WTC11 (cell line): Measurements from ENCODE around the gene CLEC3B. TPM values are rescaled to one million over a fixed set of nuclear protein-coding genes. Genes with fewer than 3 reads are reported as not detected.

Experiments
- ATAC-seq: fragments of 200-7000 bp; cut with Tn5 transposase; 2 replicates; pipeline ENCODE4 v1.10.0; 2021; ENCODE audit warnings: mild to moderate bottlenecking, moderate library complexity
- CTCF ChIA-PET: fragments of 300-600 bp; sonication (Branson Sonifier 250); formaldehyde crosslinking; loops from one replicate; lab custom pipeline; 2021; ENCODE audit warnings: antibody characterized with exemption; lab: Charles Lee
- POLR2A ChIA-PET: fragments of 350-600 bp; sonication (Branson Sonifier 250); formaldehyde crosslinking; loops from one replicate; lab custom pipeline; 2021; ENCODE audit warnings: antibody characterized with exemption; lab: Charles Lee
- DNase-seq: peaks from one replicate; pipeline ENCODE4 v3.0.0; 2021; ENCODE audit warnings: low spot score
- H3K27ac Mint-ChIP-seq: 2 replicates; pipeline ENCODE4 v1.8.0; 2021; ENCODE audit warnings: mixed read lengths
- H3K27me3 Mint-ChIP-seq: 2 replicates; pipeline ENCODE4 v1.8.0; 2021; ENCODE audit warnings: low read depth, mild to moderate bottlenecking, moderate library complexity, mixed read lengths
- H3K36me3 Mint-ChIP-seq: 2 replicates; pipeline ENCODE4 v1.8.0; 2021; ENCODE audit warnings: mixed read lengths
- H3K4me1 Mint-ChIP-seq: 2 replicates; pipeline ENCODE4 v1.8.0; 2022; ENCODE audit warnings: mixed read lengths
- H3K4me3 Mint-ChIP-seq: 2 replicates; pipeline ENCODE4 v1.8.0; 2021; ENCODE audit warnings: mild to moderate bottlenecking, moderate library complexity, mixed read lengths
- H3K9me3 Mint-ChIP-seq: 2 replicates; pipeline ENCODE4 v1.8.0; 2021; ENCODE audit warnings: mixed read lengths
- ATF1 ChIP-seq: sonication (generic); formaldehyde crosslinking; IDR thresholded peaks from 2 replicates; pipeline ENCODE4 v1.8.1; 2023; ENCODE audit warnings: mild to moderate bottlenecking, moderate library complexity, missing genetic modification reagents
- CREB1 ChIP-seq: sonication (generic); formaldehyde crosslinking; IDR thresholded peaks from 2 replicates; pipeline ENCODE4 v1.8.0; 2023; ENCODE audit warnings: mild to moderate bottlenecking, missing genetic modification reagents
- CREM ChIP-seq: sonication (generic); formaldehyde crosslinking; IDR thresholded peaks from 2 replicates; pipeline ENCODE4 v1.8.1; 2022; ENCODE audit warnings: mild to moderate bottlenecking, missing genetic modification reagents, moderate library complexity
- EMX1 ChIP-seq: fragments of 250-450 bp; sonication (Bioruptor Pico); IDR thresholded peaks from 2 replicates; pipeline ENCODE4 v1.8.0; 2021; ENCODE audit warnings: mild to moderate bottlenecking
- FOXJ3 ChIP-seq: sonication (generic); formaldehyde crosslinking; IDR thresholded peaks from 2 replicates; pipeline ENCODE4 v1.9.0; 2021; ENCODE audit warnings: missing genetic modification reagents, mild to moderate bottlenecking, borderline replicate concordance
- JAZF1 ChIP-seq: fragments of 250-450 bp; sonication (Bioruptor Pico); IDR thresholded peaks from 2 replicates; pipeline ENCODE4 v1.9.0; 2021; ENCODE audit warnings: moderate library complexity, mild to moderate bottlenecking, inconsistent platforms
- KAT7 ChIP-seq: sonication (generic); formaldehyde crosslinking; IDR thresholded peaks from 2 replicates; pipeline ENCODE4 v1.8.1; 2023; ENCODE audit warnings: missing genetic modification reagents, mild to moderate bottlenecking, borderline replicate concordance
- MXD4 ChIP-seq: fragments of 250-450 bp; sonication (Bioruptor Pico); IDR thresholded peaks from 2 replicates; pipeline ENCODE4 v1.8.0; 2021; ENCODE audit warnings: mild to moderate bottlenecking, moderate library complexity, borderline replicate concordance
- NR2C2 ChIP-seq: sonication (generic); formaldehyde crosslinking; IDR thresholded peaks from 2 replicates; pipeline ENCODE4 v1.8.0; 2022; ENCODE audit warnings: mild to moderate bottlenecking, missing genetic modification reagents
- NR3C1 ChIP-seq: sonication (generic); formaldehyde crosslinking; conservative IDR thresholded peaks from 2 replicates; pipeline ENCODE4 v1.8.1; 2023; ENCODE audit warnings: low read depth, mild to moderate bottlenecking, missing genetic modification reagents
- SMAD4 ChIP-seq: sonication (generic); formaldehyde crosslinking; IDR thresholded peaks from 2 replicates; pipeline ENCODE4 v1.8.0; 2022; ENCODE audit warnings: mild to moderate bottlenecking, missing genetic modification reagents
- ZBTB21 ChIP-seq: sonication (generic); formaldehyde crosslinking; IDR thresholded peaks from 2 replicates; pipeline ENCODE4 v1.8.1; 2023; ENCODE audit warnings: mild to moderate bottlenecking, missing genetic modification reagents, borderline replicate concordance
- ZNF416 ChIP-seq: fragments of 250-450 bp; sonication (Bioruptor Pico); IDR thresholded peaks from 2 replicates; pipeline ENCODE4 v1.9.0; 2021; ENCODE audit warnings: mild to moderate bottlenecking, inconsistent platforms
- total RNA-seq: library from RNA; stranded (reverse); gene quantifications from 3 replicates; pipeline ENCODE4 v1.2.3, GENCODE V29; 2021
- TF ChIP-seq, protein P1 (sequence below): sonication (generic); formaldehyde crosslinking; IDR thresholded peaks from 2 replicates; pipeline ENCODE4 v1.8.1; 2022; ENCODE audit warnings: low read depth, mild to moderate bottlenecking, moderate library complexity, missing genetic modification reagents, borderline replicate concordance
- TF ChIP-seq, protein P2 (sequence below): fragments of 250-450 bp; sonication (Bioruptor Pico); IDR thresholded peaks from 2 replicates; pipeline ENCODE4 v1.9.0; 2021; ENCODE audit warnings: mild to moderate bottlenecking
- TF ChIP-seq, protein P3 (sequence below): sonication (generic); formaldehyde crosslinking; IDR thresholded peaks from 2 replicates; pipeline ENCODE4 v1.8.1; 2022; ENCODE audit warnings: mild to moderate bottlenecking, missing genetic modification reagents, moderate library complexity, borderline replicate concordance
- TF ChIP-seq, protein P4 (sequence below): sonication (generic); formaldehyde crosslinking; conservative IDR thresholded peaks from 2 replicates; pipeline ENCODE4 v1.8.1; 2023; ENCODE audit warnings: mild to moderate bottlenecking, low read depth, missing genetic modification reagents, moderate library complexity
- TF ChIP-seq, protein P5 (sequence below): fragments of 250-450 bp; sonication (Bioruptor Pico); IDR thresholded peaks from 2 replicates; pipeline ENCODE4 v1.9.0; 2021; ENCODE audit warnings: mild to moderate bottlenecking
- TF ChIP-seq, protein P6 (sequence below): fragments of 250-450 bp; sonication (Bioruptor Pico); IDR thresholded peaks from 2 replicates; pipeline ENCODE4 v2.1.2; 2022; ENCODE audit warnings: mild to moderate bottlenecking, moderate library complexity
- TF ChIP-seq, protein P7 (sequence below): sonication (generic); formaldehyde crosslinking; IDR thresholded peaks from 2 replicates; pipeline ENCODE4 v1.8.0; 2022; ENCODE audit warnings: mild to moderate bottlenecking, missing genetic modification reagents
- TF ChIP-seq, protein P8 (sequence below): fragments of 200-600 bp; IDR thresholded peaks from 2 replicates; pipeline ENCODE4 v1.8.0; 2022; ENCODE audit warnings: antibody characterized with exemption

Gene CLEC3B
- total RNA-seq, 1 experiment from 2014 or later = 0.81 TPM

DNA sequence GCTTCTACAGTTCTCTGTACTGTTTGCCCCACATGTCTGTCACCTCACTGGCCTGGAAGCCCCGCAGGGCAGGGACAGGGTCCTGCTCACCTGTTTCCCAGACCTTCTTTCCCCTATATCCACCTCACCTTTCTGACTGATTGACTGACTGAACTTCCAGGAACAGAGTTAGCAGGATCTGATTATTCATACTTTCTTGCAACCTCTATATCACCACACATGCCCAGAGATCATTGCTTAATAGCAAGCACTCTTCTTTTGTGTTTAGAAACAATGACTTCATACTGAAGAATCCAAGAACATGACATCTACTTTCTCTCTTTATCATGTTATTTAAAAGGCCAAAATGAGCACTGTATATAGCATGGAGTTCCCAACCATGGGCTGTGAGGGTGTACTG is 18.0 kb upstream of the CLEC3B start (continued):
- TF ChIP-seq SMAD4 (CRISPR knock-in tag) = no peak
- TF ChIP-seq ZNF416 (CRISPR knock-in tag) = no peak
- TF ChIP-seq, all 79 proteins: peak for 0

DNA sequence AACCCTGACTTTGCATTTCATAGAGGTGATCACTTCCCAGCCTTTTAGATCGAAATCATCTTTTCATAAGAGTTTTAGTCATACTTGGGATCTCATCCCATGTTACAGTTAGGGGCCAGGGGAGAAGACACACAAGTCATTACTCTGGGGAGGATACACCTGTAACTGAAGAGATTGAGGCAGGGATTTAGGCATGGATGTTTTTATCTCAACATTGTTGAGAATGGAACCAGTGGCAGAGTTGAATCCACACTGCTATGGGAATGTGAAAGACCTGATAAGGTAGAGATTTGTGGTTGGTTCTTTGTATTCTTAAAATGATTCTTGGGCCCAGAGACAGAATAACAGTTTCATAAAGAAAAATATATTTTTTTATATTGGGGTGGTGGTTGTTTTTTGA is 16.2 kb upstream of the CLEC3B start:
- ChIA-PET POLR2A (no interaction called here), CTCF (no interaction called here)
- Mint-ChIP-seq H3K4me1 (no peaks in the 10 kb centered on the region), H3K4me3 (no peak overlapping the region), H3K27me3 (no peaks in the 10 kb centered on the region), H3K36me3 (peaks cover 65% of the 10 kb centered on the region), H3K27ac (0 out of 2 replicates have a peak overlapping the region, but pooled peaks have one; percentile 45), H3K9me3 (peaks cover 8% of the 10 kb centered on the region)
- DNase-seq = no peak
- ATAC-seq = no peak
- TF ChIP-seq, protein P1, sequence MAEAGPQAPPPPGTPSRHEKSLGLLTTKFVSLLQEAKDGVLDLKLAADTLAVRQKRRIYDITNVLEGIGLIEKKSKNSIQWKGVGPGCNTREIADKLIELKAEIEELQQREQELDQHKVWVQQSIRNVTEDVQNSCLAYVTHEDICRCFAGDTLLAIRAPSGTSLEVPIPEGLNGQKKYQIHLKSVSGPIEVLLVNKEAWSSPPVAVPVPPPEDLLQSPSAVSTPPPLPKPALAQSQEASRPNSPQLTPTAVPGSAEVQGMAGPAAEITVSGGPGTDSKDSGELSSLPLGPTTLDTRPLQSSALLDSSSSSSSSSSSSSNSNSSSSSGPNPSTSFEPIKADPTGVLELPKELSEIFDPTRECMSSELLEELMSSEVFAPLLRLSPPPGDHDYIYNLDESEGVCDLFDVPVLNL (CRISPR knock-in tag) = no peak
- TF ChIP-seq FOXJ3 (CRISPR knock-in tag) (no peak), CREM (CRISPR knock-in tag) (no peak), NR3C1 (no peak), ZBTB21 (CRISPR knock-in tag) (no peak), EMX1 (CRISPR knock-in tag) (no peak)
- TF ChIP-seq, protein P2, sequence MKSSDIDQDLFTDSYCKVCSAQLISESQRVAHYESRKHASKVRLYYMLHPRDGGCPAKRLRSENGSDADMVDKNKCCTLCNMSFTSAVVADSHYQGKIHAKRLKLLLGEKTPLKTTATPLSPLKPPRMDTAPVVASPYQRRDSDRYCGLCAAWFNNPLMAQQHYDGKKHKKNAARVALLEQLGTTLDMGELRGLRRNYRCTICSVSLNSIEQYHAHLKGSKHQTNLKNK (CRISPR knock-in tag) = no peak
- TF ChIP-seq, protein P3, sequence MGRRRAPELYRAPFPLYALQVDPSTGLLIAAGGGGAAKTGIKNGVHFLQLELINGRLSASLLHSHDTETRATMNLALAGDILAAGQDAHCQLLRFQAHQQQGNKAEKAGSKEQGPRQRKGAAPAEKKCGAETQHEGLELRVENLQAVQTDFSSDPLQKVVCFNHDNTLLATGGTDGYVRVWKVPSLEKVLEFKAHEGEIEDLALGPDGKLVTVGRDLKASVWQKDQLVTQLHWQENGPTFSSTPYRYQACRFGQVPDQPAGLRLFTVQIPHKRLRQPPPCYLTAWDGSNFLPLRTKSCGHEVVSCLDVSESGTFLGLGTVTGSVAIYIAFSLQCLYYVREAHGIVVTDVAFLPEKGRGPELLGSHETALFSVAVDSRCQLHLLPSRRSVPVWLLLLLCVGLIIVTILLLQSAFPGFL = no peak
- TF ChIP-seq, protein P4, sequence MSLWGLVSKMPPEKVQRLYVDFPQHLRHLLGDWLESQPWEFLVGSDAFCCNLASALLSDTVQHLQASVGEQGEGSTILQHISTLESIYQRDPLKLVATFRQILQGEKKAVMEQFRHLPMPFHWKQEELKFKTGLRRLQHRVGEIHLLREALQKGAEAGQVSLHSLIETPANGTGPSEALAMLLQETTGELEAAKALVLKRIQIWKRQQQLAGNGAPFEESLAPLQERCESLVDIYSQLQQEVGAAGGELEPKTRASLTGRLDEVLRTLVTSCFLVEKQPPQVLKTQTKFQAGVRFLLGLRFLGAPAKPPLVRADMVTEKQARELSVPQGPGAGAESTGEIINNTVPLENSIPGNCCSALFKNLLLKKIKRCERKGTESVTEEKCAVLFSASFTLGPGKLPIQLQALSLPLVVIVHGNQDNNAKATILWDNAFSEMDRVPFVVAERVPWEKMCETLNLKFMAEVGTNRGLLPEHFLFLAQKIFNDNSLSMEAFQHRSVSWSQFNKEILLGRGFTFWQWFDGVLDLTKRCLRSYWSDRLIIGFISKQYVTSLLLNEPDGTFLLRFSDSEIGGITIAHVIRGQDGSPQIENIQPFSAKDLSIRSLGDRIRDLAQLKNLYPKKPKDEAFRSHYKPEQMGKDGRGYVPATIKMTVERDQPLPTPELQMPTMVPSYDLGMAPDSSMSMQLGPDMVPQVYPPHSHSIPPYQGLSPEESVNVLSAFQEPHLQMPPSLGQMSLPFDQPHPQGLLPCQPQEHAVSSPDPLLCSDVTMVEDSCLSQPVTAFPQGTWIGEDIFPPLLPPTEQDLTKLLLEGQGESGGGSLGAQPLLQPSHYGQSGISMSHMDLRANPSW = no peak
- TF ChIP-seq, protein P5, sequence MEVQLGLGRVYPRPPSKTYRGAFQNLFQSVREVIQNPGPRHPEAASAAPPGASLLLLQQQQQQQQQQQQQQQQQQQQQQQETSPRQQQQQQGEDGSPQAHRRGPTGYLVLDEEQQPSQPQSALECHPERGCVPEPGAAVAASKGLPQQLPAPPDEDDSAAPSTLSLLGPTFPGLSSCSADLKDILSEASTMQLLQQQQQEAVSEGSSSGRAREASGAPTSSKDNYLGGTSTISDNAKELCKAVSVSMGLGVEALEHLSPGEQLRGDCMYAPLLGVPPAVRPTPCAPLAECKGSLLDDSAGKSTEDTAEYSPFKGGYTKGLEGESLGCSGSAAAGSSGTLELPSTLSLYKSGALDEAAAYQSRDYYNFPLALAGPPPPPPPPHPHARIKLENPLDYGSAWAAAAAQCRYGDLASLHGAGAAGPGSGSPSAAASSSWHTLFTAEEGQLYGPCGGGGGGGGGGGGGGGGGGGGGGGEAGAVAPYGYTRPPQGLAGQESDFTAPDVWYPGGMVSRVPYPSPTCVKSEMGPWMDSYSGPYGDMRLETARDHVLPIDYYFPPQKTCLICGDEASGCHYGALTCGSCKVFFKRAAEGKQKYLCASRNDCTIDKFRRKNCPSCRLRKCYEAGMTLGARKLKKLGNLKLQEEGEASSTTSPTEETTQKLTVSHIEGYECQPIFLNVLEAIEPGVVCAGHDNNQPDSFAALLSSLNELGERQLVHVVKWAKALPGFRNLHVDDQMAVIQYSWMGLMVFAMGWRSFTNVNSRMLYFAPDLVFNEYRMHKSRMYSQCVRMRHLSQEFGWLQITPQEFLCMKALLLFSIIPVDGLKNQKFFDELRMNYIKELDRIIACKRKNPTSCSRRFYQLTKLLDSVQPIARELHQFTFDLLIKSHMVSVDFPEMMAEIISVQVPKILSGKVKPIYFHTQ (CRISPR knock-in tag) = no peak

DNA sequence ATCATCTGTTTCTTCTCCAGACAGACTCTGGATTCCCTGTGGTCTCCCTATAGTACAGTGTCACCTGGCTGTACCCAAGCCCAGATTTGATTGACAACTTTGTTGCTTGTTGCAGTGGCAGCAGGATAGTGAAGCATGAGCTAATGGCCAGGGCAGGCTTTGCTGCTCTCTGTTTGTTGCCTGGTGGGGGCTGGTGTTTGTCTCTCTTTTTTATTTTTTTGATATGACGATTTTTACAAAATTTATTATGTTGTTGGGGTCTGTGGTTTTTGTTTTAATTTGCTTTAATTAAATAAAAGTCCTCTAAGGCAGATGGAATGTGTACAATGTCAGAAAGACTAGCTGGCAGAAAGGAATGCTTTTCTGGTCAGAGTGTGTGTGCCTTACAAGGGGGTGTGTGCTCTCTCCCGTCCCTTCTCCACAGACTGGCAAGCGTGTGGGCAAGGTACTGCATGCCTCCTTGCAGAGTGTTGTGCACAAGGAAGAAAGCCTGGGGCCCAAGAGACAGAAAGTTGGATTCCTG is 15.2 kb upstream of the CLEC3B start:
- Mint-ChIP-seq H3K36me3 (peaks cover 59% of the 10 kb centered on the region), H3K9me3 (no peaks in the 10 kb centered on the region), H3K4me3 (no peak overlapping the region), H3K27ac (no peak overlapping the region), H3K4me1 (no peaks in the 10 kb centered on the region), H3K27me3 (no peaks in the 10 kb centered on the region)
- ChIA-PET CTCF (interaction anchor here (1.5 kb wide), 2 partner anchors 17 to 19 kb away, joined by 5 to 6 read pairs; no protein-coding TSS in a partner anchor), POLR2A (no interaction called here)
- no peak for ATAC-seq
- no peak for DNase-seq
- TF ChIP-seq, protein P6, sequence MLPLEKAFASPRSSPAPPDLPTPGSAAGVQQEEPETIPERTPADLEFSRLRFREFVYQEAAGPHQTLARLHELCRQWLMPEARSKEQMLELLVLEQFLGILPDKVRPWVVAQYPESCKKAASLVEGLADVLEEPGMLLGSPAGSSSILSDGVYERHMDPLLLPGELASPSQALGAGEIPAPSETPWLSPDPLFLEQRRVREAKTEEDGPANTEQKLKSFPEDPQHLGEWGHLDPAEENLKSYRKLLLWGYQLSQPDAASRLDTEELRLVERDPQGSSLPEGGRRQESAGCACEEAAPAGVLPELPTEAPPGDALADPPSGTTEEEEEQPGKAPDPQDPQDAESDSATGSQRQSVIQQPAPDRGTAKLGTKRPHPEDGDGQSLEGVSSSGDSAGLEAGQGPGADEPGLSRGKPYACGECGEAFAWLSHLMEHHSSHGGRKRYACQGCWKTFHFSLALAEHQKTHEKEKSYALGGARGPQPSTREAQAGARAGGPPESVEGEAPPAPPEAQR = no peak
- TF ChIP-seq KAT7 (CRISPR knock-in tag) = no peak
- TF ChIP-seq, protein P7, sequence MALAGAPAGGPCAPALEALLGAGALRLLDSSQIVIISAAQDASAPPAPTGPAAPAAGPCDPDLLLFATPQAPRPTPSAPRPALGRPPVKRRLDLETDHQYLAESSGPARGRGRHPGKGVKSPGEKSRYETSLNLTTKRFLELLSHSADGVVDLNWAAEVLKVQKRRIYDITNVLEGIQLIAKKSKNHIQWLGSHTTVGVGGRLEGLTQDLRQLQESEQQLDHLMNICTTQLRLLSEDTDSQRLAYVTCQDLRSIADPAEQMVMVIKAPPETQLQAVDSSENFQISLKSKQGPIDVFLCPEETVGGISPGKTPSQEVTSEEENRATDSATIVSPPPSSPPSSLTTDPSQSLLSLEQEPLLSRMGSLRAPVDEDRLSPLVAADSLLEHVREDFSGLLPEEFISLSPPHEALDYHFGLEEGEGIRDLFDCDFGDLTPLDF (CRISPR knock-in tag) = no peak
- TF ChIP-seq ATF1 (CRISPR knock-in tag) = no peak
- TF ChIP-seq, protein P8, sequence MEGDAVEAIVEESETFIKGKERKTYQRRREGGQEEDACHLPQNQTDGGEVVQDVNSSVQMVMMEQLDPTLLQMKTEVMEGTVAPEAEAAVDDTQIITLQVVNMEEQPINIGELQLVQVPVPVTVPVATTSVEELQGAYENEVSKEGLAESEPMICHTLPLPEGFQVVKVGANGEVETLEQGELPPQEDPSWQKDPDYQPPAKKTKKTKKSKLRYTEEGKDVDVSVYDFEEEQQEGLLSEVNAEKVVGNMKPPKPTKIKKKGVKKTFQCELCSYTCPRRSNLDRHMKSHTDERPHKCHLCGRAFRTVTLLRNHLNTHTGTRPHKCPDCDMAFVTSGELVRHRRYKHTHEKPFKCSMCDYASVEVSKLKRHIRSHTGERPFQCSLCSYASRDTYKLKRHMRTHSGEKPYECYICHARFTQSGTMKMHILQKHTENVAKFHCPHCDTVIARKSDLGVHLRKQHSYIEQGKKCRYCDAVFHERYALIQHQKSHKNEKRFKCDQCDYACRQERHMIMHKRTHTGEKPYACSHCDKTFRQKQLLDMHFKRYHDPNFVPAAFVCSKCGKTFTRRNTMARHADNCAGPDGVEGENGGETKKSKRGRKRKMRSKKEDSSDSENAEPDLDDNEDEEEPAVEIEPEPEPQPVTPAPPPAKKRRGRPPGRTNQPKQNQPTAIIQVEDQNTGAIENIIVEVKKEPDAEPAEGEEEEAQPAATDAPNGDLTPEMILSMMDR = no peak
- TF ChIP-seq NR3C1 = no peak
- TF ChIP-seq CREB1 (CRISPR knock-in tag) = no peak
- no peak for TF ChIP-seq JAZF1 (CRISPR knock-in tag)
- no peak for TF ChIP-seq NR2C2 (CRISPR knock-in tag)
- no peak for TF ChIP-seq MXD4
